GM12892 (cell line): ENCODE data around the gene HHIPL1.

Experiments used
- DNase-seq: peaks from one replicate; pipeline ENCODE4 v3.0.0; 2011; ENCODE audit not compliant: insufficient read length
- FAIRE-seq: peaks from 2 replicates; lab custom pipeline; 2011; peaks lifted over from hg19 to GRCh38; lab: Jason Lieb, UNC
- POLR2A ChIP-seq: IDR thresholded peaks from 2 replicates; pipeline ENCODE4 v1.6.1; 2011; ENCODE audit warnings: low read depth, low read length, control low read depth
- POLR2AphosphoS5 ChIP-seq: IDR thresholded peaks from 2 replicates; pipeline ENCODE4 v1.6.1; 2011; ENCODE audit warnings: low read depth, low read length, control low read depth
- TAF1 ChIP-seq: IDR thresholded peaks from 2 replicates; pipeline ENCODE4 v1.6.1; 2011; ENCODE audit warnings: low read depth, mild to moderate bottlenecking, control low read depth, low read length, borderline replicate concordance

The HHIPL1 gene

GRCh38 chr14:99668307-99669295, 23.7 kb downstream of the HHIPL1 start:
- DNase-seq (no peak), FAIRE-seq (no peak)
- TF ChIP-seq POLR2AphosphoS5 = no peak

GRCh38 chr14:99670361-99671234, 25.7 kb downstream of the HHIPL1 start:
- no peak for DNase-seq
- no peak for FAIRE-seq
- TF ChIP-seq POLR2A (no peak), TAF1 (no peak), POLR2AphosphoS5 (no peak)

GRCh38 chr14:99671235-99672224, 26.6 kb downstream of the HHIPL1 start:
- no peak for TF ChIP-seq POLR2A
- no peak for TF ChIP-seq POLR2AphosphoS5
- TF ChIP-seq TAF1 = no peak
- DNase-seq (no peak), FAIRE-seq (no peak)

- DNase-seq (peak; percentile 46), FAIRE-seq (no peak)
- TF ChIP-seq TAF1 = no peak
- TF ChIP-seq POLR2AphosphoS5 = no peak
- no peak for TF ChIP-seq POLR2A
Measured at GRCh38 chr14:99672506-99673304, 27.8 kb downstream of the HHIPL1 start.

- DNase-seq (no peak), FAIRE-seq (no peak)
- TF ChIP-seq TAF1 = no peak
- no peak for TF ChIP-seq POLR2AphosphoS5
- TF ChIP-seq POLR2A = no peak
Measured at GRCh38 chr14:99673305-99674063, 28.6 kb downstream of the HHIPL1 start.

- FAIRE-seq (no peak), DNase-seq (no peak)
- TF ChIP-seq TAF1 = no peak
- no peak for TF ChIP-seq POLR2A
- TF ChIP-seq POLR2AphosphoS5 = no peak
Measured at GRCh38 chr14:99674064-99674650, 29.2 kb downstream of the HHIPL1 start.

- FAIRE-seq = no peak
- DNase-seq = no peak
- no peak for TF ChIP-seq TAF1
- no peak for TF ChIP-seq POLR2A
- no peak for TF ChIP-seq POLR2AphosphoS5
Measured at GRCh38 chr14:99674776-99675381, 29.9 kb downstream of the HHIPL1 start.

GRCh38 chr14:99675382-99675835, 30.5 kb downstream of the HHIPL1 start:
- DNase-seq = no peak
- TF ChIP-seq TAF1 (no peak), POLR2A (no peak), POLR2AphosphoS5 (no peak)
- no peak for FAIRE-seq
